ENCODE results near the gene FNBP1L. TPM values are rescaled to one million over a fixed set of nuclear protein-coding genes. Genes with fewer than 3 reads are reported as not detected.

Gene FNBP1L
- total and polyA plus RNA-seq, 10 of the 15 experiments (the other 5 are each of a cell fraction or from before 2014, with no cell fraction given): 0.02 to 0.12 (median 0.07) TPM; not detected in 4

GRCh38 chr1:93581917-93582850 is 134.3 kb downstream of the FNBP1L start:
- SMC1A ChIA-PET (ENCODE audit: uncharacterized antibody, unreplicated experiment): interaction anchor here (0.7 to 0.9 kb wide), 3 partner anchors 10 to 46 kb away, joined by 3 to 4 read pairs (median 3); no protein-coding TSS in a partner anchor
- ATAC-seq (no peak), FAIRE-seq (no peak), DNase-seq (ENCODE audit: low read depth, low spot score) (no peak)
- Histone ChIP-seq H3K27me3 (replicated peaks in 1 of 2; ENCODE audit: control insufficient read depth in 2 of 2, insufficient read depth in 2 of 2, low read length in 1 of 2) (no peaks in the 10 kb centered on the region), H3K27ac (ENCODE audit: control insufficient read depth, insufficient read depth) (no peak overlapping the region), H3K36me3 (ENCODE audit: control insufficient read depth in 2 of 2, insufficient read depth in 2 of 2, low read length in 1 of 2) (no peaks in the 10 kb centered on the region; a peak in 1 of 4 replicates), H3K9ac (ENCODE audit: control insufficient read depth, insufficient read depth, low read length) (no peak overlapping the region), H3K79me2 (ENCODE audit: control insufficient read depth, insufficient read depth, low read length) (no peaks in the 10 kb centered on the region), H2AFZ (ENCODE audit: control insufficient read depth, low read depth, low read length) (no peak overlapping the region), H4K20me1 (ENCODE audit: control insufficient read depth, insufficient read depth) (no peaks in the 10 kb centered on the region), H3K4me2 (ENCODE audit: control insufficient read depth, insufficient read depth) (no peak overlapping the region), H3K9me3 (replicated peaks; ENCODE audit: control insufficient read depth, insufficient read depth, low read length) (no peaks in the 10 kb centered on the region), H3K4me1 (ENCODE audit: control insufficient read depth, insufficient read depth, low read length) (no peaks in the 10 kb centered on the region), H3K4me3 (no peak overlapping the region)
- no TSS peak for BruUV-seq (replicated peaks)
- POLR2A ChIA-PET: no interaction called here
- CTCF ChIA-PET: no interaction called here
- intact Hi-C loops (cut with micrococcal nuclease; ENCODE audit: unreplicated experiment) (no loop called here), in situ Hi-C loops (cut with MboI) (no loop called here)
- WGBS (ENCODE audit: insufficient coverage, insufficient replicate concordance, low lambda C conversion rate, missing lambda C conversion rate): 81% methylated on average over 22 of the region's 23 CpGs
- RAD21 ChIA-PET (ENCODE audit: unreplicated experiment): interaction anchor here (1.5 kb wide), 1 partner anchor 232 kb away, joined by 3 read pairs; no protein-coding TSS in a partner anchor
- TF ChIP-seq POLR2AphosphoS2 (IDR thresholded peaks at IDR 0.05; ENCODE audit: low read depth, low read length) (no peak), IKZF1 (conservative IDR thresholded peaks at IDR 0.05) (no peak), NBN (IDR thresholded peaks at IDR 0.05) (no peak), GABPA (IDR thresholded peaks at IDR 0.05; ENCODE audit: low read depth) (no peak), PML (IDR thresholded peaks at IDR 0.05; ENCODE audit: low read length) (no peak), RFX5 (IDR thresholded peaks at IDR 0.05; ENCODE audit: low read depth, low read length) (no peak), CBX5 (IDR thresholded peaks at IDR 0.05; ENCODE audit: low read depth) (no peak), STAT3 (IDR thresholded peaks at IDR 0.05; ENCODE audit: low read depth, low read length) (no peak), USF2 (IDR thresholded peaks at IDR 0.05; ENCODE audit: borderline replicate concordance, low read depth, low read length) (no peak), BHLHE40 (IDR thresholded peaks at IDR 0.05; ENCODE audit: borderline replicate concordance in 1 of 2, low read depth in 2 of 2, low read length in 1 of 2) (no peak), TCF3 (IDR thresholded peaks at IDR 0.05; ENCODE audit: borderline replicate concordance, insufficient read depth, low read depth, low read length) (no peak), HCFC1 (IDR thresholded peaks at IDR 0.05; ENCODE audit: low read length) (no peak), ZNF217 (IDR thresholded peaks at IDR 0.05) (no peak), MEF2B (IDR thresholded peaks at IDR 0.05; ENCODE audit: partially characterized antibody, poor library complexity, severe bottlenecking) (no peak), SREBF1 (IDR thresholded peaks at IDR 0.05; ENCODE audit: low read length) (no peak), RUNX3 (IDR thresholded peaks at IDR 0.05; ENCODE audit: low read length) (no peak), CHD1 (IDR thresholded peaks at IDR 0.05; ENCODE audit: low read depth, low read length) (no peak), HDAC2 (IDR thresholded peaks at IDR 0.05) (no peak), ZZZ3 (IDR thresholded peaks at IDR 0.05; ENCODE audit: control insufficient read depth, insufficient read length, low read depth) (no peak), TCF7 (IDR thresholded peaks at IDR 0.05; ENCODE audit: borderline replicate concordance) (no peak)

All from GM12878 (cell line).